22Rv1 (cell line): Measurements from ENCODE around the gene ORC4.

Experiments
- ZFX ChIP-seq: fragments of 450-650 bp; IDR thresholded peaks from 2 replicates; pipeline ENCODE4 v1.6.1; 2017; ENCODE audit warnings: antibody characterized with exemption, borderline replicate concordance
- TF ChIP-seq, protein P1 (sequence below): fragments of 450-650 bp; IDR thresholded peaks from 2 replicates; pipeline ENCODE4 v1.5.1; 2017; ENCODE audit warnings: mild to moderate bottlenecking

DNA sequence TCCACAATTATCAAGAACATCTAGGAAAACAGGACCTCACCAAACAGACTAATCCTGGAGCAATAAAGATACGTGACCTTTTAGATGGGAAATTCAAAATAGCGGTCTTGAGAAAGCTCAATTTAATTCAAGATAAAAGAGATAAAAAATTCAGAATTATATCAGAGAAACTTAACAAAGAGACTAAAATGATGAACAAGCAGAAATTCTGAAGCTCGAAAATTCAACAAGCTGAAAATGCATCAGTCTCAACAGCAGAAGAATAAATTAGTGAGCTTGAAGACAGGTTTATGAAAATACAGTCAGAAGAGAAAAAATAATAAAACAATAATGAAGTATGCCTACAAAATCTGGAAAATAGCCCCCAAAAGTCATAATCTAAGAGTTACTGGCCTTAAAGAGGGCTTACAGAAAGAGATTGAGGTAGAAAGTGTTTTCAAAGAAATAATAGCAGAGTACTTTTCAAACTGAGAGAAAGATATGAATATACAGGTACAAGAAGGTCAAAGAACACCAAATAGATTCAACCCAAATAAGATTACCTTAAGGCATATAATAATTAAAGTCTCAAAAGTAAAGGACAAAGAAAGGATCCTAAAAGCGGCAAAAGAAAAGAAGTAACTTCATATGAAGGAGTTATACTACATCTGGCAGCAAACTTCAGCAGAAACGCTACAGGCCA lies 13.2 kb downstream of the ORC4 start:
- TF ChIP-seq, protein P1, sequence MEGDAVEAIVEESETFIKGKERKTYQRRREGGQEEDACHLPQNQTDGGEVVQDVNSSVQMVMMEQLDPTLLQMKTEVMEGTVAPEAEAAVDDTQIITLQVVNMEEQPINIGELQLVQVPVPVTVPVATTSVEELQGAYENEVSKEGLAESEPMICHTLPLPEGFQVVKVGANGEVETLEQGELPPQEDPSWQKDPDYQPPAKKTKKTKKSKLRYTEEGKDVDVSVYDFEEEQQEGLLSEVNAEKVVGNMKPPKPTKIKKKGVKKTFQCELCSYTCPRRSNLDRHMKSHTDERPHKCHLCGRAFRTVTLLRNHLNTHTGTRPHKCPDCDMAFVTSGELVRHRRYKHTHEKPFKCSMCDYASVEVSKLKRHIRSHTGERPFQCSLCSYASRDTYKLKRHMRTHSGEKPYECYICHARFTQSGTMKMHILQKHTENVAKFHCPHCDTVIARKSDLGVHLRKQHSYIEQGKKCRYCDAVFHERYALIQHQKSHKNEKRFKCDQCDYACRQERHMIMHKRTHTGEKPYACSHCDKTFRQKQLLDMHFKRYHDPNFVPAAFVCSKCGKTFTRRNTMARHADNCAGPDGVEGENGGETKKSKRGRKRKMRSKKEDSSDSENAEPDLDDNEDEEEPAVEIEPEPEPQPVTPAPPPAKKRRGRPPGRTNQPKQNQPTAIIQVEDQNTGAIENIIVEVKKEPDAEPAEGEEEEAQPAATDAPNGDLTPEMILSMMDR = no peak
- TF ChIP-seq ZFX = no peak
